Lung microvascular endothelial cell (primary cell): ENCODE results near the gene MIOS. TPM values are rescaled to one million over a fixed set of nuclear protein-coding genes. Genes with fewer than 3 reads are reported as not detected.

Source experiments
- DNase-seq, 2 donors: peaks; one replicate each; pipeline versions ENCODE4 v3.0.0 to v3.0.0-alpha.2; 2010; ENCODE audit warnings: low read depth in 2 of 2
- total RNA-seq: library from RNA; depleted of rRNA; stranded (reverse); fragments of >200 nt; gene quantifications from 2 replicates; pipeline ENCODE4 v1.2.1, GENCODE V29; 2014

Gene MIOS
- total RNA-seq, 1 donor from 2014 or later, result 14.3 TPM

- no peak for DNase-seq
These were observed 17.0 kb downstream of the MIOS start for GRCh38 chr7:7583731-7584130.

GRCh38 chr7:7584653-7585052 lies 18.0 kb downstream of the MIOS start:
- no peak for DNase-seq

GRCh38 chr7:7585241-7585928 lies 18.7 kb downstream of the MIOS start:
- no peak for DNase-seq

- DNase-seq, result peak; percentile 46 to 55
These were observed 28.8 kb downstream of the MIOS start for GRCh38 chr7:7595451-7595850.

GRCh38 chr7:7596176-7596575 lies 29.5 kb downstream of the MIOS start:
- no peak for DNase-seq

GRCh38 chr7:7607010-7607409 lies 40.3 kb downstream of the MIOS start:
- DNase-seq, result no peak

GRCh38 chr7:7609330-7609729 lies 42.6 kb downstream of the MIOS start:
- no peak for DNase-seq

- DNase-seq, result no peak
These were observed 45.8 kb downstream of the MIOS start for GRCh38 chr7:7612519-7612918.

GRCh38 chr7:7613210-7613609 lies 46.5 kb downstream of the MIOS start:
- DNase-seq, result no peak

- DNase-seq, result no peak
These were observed 47.5 kb downstream of the MIOS start for GRCh38 chr7:7614018-7614741.

- DNase-seq, result no peak
These were observed 50.9 kb downstream of the MIOS start for GRCh38 chr7:7617550-7617949.

- DNase-seq, result no peak
These were observed 51.7 kb downstream of the MIOS start for GRCh38 chr7:7618410-7618809.

GRCh38 chr7:7620236-7620635 lies 53.6 kb downstream of the MIOS start:
- DNase-seq, result no peak

- DNase-seq, result no peak
These were observed 54.0 kb downstream of the MIOS start for GRCh38 chr7:7620644-7621210.

- no peak for DNase-seq
These were observed 61.8 kb downstream of the MIOS start for GRCh38 chr7:7628476-7628875.

GRCh38 chr7:7630626-7631329 lies 64.1 kb downstream of the MIOS start:
- DNase-seq, result no peak

GRCh38 chr7:7639421-7639820 lies 72.7 kb downstream of the MIOS start:
- DNase-seq, result peak in 1 of 2 donors; percentile 1

GRCh38 chr7:7639847-7640220 lies 73.2 kb downstream of the MIOS start:
- peak; percentile 36 to 38 for DNase-seq

GRCh38 chr7:7640221-7641128 lies 73.8 kb downstream of the MIOS start, which contains the start of gene UMAD1:
TSS of gene UMAD1 (plus strand) at chr7:7640752. CDS start at chr7:7673372, 32,620 bp downstream.
- DNase-seq, result peak; percentile 98 to 99

- peak in 1 of 2 donors; percentile 13 for DNase-seq
These were observed 74.5 kb downstream of the MIOS start for GRCh38 chr7:7641129-7641663.

- DNase-seq, result no peak
These were observed 75.4 kb downstream of the MIOS start for GRCh38 chr7:7642081-7642480.
